HL-60 (cell line): ENCODE results near the gene ADAMTS8.

Experiments used
- GABPA ChIP-seq: IDR thresholded peaks from 2 replicates; pipeline ENCODE4 v1.6.1; 2012; ENCODE audit warnings: low read depth
- POLR2AphosphoS5 ChIP-seq: IDR thresholded peaks from 2 replicates; pipeline ENCODE4 v1.6.1; 2012; ENCODE audit warnings: low read depth
- SPI1 ChIP-seq: IDR thresholded peaks from 2 replicates; pipeline ENCODE4 v1.6.1; 2012; ENCODE audit warnings: low read depth, mild to moderate bottlenecking, borderline replicate concordance
- TF ChIP-seq, protein P1 (sequence below): IDR thresholded peaks from one replicate; pipeline ENCODE4 v1.5.1; 2011; ENCODE audit warnings: low read length, control low read depth, inconsistent platforms; ENCODE audit not compliant: insufficient read depth
- TF ChIP-seq, protein P2 (sequence below): IDR thresholded peaks from 2 replicates; pipeline ENCODE4 v1.6.1; 2012; ENCODE audit warnings: low read depth; ENCODE audit not compliant: insufficient replicate concordance

DNA sequence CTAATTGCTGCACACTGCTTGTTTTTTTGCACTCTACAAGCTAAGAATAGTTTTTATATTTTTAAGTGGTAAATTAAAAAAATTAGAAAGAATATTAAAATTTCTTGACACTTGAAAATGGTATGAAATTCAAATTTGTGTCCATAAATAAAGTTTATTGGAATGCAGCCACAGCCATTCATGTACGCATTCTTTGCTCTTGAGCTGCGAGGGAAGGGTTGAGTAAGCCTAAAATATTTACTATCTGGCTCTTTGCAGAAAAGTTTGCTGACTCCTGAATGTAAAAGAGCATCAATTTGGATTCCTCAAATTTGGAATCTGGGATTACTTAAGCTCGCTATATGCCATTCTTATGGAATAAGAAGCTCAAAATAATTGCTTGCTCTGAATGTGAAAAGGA is 3.4 kb upstream of the ADAMTS8 start:
- TF ChIP-seq, protein P1, sequence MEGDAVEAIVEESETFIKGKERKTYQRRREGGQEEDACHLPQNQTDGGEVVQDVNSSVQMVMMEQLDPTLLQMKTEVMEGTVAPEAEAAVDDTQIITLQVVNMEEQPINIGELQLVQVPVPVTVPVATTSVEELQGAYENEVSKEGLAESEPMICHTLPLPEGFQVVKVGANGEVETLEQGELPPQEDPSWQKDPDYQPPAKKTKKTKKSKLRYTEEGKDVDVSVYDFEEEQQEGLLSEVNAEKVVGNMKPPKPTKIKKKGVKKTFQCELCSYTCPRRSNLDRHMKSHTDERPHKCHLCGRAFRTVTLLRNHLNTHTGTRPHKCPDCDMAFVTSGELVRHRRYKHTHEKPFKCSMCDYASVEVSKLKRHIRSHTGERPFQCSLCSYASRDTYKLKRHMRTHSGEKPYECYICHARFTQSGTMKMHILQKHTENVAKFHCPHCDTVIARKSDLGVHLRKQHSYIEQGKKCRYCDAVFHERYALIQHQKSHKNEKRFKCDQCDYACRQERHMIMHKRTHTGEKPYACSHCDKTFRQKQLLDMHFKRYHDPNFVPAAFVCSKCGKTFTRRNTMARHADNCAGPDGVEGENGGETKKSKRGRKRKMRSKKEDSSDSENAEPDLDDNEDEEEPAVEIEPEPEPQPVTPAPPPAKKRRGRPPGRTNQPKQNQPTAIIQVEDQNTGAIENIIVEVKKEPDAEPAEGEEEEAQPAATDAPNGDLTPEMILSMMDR: no peak
- TF ChIP-seq POLR2AphosphoS5 (no peak), SPI1 (no peak), GABPA (no peak)
- TF ChIP-seq, protein P2, sequence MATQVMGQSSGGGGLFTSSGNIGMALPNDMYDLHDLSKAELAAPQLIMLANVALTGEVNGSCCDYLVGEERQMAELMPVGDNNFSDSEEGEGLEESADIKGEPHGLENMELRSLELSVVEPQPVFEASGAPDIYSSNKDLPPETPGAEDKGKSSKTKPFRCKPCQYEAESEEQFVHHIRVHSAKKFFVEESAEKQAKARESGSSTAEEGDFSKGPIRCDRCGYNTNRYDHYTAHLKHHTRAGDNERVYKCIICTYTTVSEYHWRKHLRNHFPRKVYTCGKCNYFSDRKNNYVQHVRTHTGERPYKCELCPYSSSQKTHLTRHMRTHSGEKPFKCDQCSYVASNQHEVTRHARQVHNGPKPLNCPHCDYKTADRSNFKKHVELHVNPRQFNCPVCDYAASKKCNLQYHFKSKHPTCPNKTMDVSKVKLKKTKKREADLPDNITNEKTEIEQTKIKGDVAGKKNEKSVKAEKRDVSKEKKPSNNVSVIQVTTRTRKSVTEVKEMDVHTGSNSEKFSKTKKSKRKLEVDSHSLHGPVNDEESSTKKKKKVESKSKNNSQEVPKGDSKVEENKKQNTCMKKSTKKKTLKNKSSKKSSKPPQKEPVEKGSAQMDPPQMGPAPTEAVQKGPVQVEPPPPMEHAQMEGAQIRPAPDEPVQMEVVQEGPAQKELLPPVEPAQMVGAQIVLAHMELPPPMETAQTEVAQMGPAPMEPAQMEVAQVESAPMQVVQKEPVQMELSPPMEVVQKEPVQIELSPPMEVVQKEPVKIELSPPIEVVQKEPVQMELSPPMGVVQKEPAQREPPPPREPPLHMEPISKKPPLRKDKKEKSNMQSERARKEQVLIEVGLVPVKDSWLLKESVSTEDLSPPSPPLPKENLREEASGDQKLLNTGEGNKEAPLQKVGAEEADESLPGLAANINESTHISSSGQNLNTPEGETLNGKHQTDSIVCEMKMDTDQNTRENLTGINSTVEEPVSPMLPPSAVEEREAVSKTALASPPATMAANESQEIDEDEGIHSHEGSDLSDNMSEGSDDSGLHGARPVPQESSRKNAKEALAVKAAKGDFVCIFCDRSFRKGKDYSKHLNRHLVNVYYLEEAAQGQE: no peak
